Measurements from ENCODE around the gene ACTR1A.

The ACTR1A gene

DNA sequence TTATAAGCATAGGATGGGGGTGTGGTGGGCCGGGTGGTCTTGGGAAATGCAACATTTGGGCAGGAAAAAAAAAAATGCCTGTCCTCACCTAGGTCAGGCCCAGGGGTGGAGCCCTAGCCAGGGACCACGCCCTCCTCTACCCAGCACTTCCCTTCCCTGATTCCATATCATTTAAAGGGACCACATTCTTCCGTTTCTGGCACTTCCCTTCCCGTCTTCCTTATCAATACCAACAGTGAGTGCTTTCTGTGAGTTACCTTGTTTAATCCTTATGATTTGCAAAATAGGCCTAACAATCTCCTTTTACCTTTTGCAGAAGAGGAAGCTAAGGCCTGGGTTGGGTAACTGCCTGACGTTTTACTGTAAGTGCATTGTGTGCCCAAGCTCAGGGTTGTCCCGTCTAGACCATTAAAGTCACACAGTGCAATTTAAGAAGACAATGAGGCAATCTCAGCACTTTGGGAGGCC, 34.5 kb downstream of the ACTR1A start:
- TF ChIP-seq, protein P1, sequence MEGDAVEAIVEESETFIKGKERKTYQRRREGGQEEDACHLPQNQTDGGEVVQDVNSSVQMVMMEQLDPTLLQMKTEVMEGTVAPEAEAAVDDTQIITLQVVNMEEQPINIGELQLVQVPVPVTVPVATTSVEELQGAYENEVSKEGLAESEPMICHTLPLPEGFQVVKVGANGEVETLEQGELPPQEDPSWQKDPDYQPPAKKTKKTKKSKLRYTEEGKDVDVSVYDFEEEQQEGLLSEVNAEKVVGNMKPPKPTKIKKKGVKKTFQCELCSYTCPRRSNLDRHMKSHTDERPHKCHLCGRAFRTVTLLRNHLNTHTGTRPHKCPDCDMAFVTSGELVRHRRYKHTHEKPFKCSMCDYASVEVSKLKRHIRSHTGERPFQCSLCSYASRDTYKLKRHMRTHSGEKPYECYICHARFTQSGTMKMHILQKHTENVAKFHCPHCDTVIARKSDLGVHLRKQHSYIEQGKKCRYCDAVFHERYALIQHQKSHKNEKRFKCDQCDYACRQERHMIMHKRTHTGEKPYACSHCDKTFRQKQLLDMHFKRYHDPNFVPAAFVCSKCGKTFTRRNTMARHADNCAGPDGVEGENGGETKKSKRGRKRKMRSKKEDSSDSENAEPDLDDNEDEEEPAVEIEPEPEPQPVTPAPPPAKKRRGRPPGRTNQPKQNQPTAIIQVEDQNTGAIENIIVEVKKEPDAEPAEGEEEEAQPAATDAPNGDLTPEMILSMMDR (conservative IDR thresholded peaks at IDR 0.05; ENCODE audit: control insufficient read depth, insufficient read depth, low read depth, low read length): no peak
- H3K4me3 ChIP-seq (ENCODE audit: control insufficient read depth, low read depth, low read length): no peak overlapping the region
- DNase-seq (ENCODE audit: low read depth): no peak

DNA sequence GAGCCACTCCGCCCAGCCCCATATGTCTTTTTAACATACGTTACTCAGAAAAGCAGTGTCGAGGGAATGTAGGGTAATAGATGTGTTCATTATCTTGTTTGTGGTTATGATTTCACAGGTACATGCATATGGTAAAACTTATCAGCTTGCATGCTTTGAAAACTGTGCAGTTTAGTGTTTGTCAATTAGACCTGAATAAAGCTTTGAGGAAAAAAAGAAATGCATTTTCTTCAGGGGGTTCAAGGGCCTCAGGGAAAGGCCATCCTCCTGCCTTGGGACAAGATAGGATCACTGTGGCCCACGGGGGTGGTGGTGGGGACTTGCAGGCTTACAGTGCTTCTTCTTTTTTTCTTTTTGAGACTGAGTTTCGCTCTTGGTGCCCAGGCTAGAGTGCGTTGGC, 35.2 kb downstream of the ACTR1A start:
- no peak for DNase-seq (ENCODE audit: low read depth)
- TF ChIP-seq, protein P1 (conservative IDR thresholded peaks at IDR 0.05; ENCODE audit: control insufficient read depth, insufficient read depth, low read depth, low read length): no peak
- no peak overlapping the region for H3K4me3 ChIP-seq (ENCODE audit: control insufficient read depth, low read depth, low read length)

DNA sequence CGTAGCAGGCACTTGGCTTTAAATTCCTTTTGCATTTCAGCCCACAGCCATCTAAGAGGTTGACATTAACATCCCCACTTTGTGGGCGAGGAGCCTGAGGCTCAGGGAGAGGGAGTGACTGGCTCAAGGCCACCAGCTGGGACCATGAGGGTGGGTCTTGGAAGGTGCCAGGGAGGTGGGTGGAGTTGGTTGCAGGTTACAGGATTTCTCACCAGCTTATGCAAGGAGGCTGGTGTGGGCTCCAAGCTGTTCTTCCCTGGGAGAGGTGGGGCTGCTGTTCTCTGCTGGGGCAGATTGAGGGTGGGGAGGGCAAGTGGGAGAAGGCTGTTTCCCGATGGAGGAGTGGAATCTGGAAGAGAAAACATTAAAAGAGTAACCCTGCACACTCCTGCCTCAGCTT, 37.0 kb downstream of the ACTR1A start:
- DNase-seq (ENCODE audit: low read depth): no peak
- no peak overlapping the region for H3K4me3 ChIP-seq (ENCODE audit: control insufficient read depth, low read depth, low read length)
- TF ChIP-seq, protein P1 (conservative IDR thresholded peaks at IDR 0.05; ENCODE audit: control insufficient read depth, insufficient read depth, low read depth, low read length): no peak

DNA sequence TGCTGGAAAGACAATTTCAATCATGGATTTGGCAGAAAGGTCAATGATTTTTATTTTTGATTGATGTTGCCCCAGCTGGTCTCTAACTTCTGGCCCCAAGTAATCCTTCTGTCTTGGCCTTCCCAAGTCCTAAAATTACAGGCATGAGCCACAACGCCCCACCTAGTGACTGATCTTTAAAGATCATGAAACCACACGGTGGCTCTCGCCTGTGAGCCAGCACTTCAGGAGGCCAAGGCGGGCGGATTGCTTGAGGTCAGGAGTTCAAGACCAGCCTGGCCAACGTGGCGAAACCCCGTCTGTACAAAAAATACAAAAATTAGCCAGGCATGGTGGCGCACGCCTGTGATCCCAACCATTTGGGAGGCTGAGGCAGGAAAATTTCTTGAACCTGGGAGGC, 38.5 kb downstream of the ACTR1A start:
- no peak overlapping the region for H3K4me3 ChIP-seq (ENCODE audit: control insufficient read depth, low read depth, low read length)
- no peak for DNase-seq (ENCODE audit: low read depth)
- TF ChIP-seq, protein P1 (conservative IDR thresholded peaks at IDR 0.05; ENCODE audit: control insufficient read depth, insufficient read depth, low read depth, low read length): no peak

DNA sequence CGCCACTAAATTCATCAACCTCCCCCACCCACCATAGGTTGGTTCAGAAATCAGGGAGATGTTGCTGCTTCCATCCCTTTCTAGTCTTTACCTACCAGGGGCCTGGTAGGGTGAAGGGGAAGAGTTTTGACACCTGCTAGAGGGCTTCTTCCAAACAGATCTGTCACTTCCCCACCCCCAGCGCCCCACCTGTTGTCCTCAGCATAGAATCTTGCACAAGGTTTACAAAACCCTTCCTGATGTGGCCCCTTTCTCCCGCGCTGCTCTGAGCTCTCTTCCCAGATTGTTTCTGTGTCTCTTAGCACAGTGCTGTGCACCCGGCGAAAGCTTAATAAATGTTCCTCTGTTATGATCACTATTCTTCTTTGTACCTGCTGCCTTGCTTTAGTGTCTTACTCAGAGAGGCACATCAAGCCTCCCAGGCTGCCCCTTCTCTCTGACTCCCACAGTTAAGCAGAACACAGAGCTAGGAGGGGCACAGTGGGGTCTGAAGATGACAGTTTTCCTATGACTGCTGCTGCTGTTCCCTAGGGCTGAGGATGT, 39.9 kb downstream of the ACTR1A start:
- H3K4me3 ChIP-seq (ENCODE audit: control insufficient read depth, low read depth, low read length): no peak overlapping the region
- TF ChIP-seq, protein P1 (conservative IDR thresholded peaks at IDR 0.05; ENCODE audit: control insufficient read depth, insufficient read depth, low read depth, low read length): no peak
- DNase-seq (ENCODE audit: low read depth): no peak

DNA sequence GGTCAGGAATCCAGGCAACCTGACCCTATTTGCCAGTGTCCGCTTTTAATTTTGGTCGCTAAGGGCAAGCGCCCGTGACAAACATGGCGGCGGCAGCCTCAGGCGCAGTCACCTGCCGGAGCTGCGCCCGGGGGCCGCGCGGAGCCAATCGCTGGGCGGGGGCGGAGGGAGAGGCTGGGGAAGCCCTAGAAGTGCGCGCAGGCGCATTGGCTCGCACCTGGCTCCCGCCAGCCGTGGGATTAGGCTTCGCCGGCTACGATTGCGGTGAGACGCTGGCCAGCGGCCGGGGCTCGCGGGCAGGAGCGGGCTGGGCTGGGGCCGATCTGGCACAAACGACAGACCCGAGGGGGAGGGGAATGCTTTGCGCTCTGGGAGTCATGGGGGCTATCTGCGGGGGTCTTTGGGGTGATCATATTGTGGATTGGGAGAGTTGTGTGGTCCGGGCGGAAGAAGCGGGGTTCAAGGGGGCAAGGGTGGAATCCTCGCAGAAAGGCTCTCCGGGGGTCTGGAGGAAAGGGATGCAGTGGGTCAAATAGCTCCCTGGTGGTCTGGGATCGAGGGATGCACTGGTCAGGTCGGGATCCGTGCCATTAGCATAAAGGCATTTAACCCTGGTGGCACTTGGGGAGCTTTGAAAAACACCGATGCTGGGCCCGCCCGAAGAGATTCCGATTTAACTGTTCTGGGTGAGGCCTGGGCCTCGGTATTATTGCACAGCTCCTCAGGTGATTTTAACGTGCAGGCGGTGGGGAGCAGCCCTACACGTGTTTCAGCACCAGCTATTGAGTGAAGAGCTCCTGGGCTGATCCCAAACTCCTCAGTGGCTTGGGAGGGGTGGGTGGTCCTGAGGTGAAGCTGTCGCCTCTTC, 41.1 kb downstream of the ACTR1A start:
- TF ChIP-seq, protein P1 (conservative IDR thresholded peaks at IDR 0.05; ENCODE audit: control insufficient read depth, insufficient read depth, low read depth, low read length): no peak
- peak; percentile 63 for DNase-seq (ENCODE audit: low read depth)
- peak overlapping the region; percentile 55 for H3K4me3 ChIP-seq (ENCODE audit: control insufficient read depth, low read depth, low read length)

Data from fibroblast of mammary gland (primary cell).